Activated CD4-positive, CD25-positive, alpha-beta regulatory T cell treated with anti-CD3 and anti-CD28 coated beads, Interleukin-2, amount 50 U/mL, for 72 hours (primary cell): ENCODE measurements around the gene SORBS1.

Source experiments
- DNase-seq: peaks from one replicate; pipeline ENCODE4 v3.0.0; 2021

Gene SORBS1

DNA sequence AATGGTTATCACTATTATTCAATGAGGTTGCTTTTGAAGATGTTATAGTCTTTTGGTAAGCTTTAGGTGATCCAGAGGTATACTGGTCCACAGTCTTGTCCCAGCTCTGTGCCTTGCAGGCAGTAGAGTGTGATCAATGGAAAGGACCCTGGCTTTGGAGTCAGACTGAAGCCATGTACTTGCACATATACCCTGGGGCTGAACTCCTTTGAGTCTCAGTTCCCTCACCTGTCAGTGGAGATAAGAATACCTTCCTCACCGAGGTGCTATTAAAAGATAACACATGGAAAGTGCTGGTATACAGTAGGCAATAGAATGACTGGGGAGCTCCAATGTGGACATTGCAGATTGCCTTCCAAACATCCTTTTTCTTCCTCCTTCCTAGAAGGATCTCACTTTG is 254.3 kb downstream of the SORBS1 start:
- no peak for DNase-seq

DNA sequence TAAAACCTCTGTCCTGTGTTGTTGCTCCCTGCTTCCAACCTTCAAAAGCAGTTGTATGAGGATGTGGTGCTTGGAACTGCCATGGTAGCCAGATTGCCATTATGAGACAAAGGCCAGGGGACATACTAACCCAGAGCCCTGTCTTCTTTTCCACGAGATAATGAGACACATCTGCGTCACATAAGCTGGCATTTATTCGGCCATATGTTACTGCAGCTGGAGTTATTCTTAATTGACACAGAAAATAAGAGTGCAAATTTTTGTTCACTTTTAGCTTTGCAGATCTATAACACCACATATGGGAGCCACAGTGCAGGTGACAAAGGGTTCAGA is 254.9 kb downstream of the SORBS1 start:
- no peak for DNase-seq

- no peak for DNase-seq
Measured at GRCh38 chr10:95305606-95306317, 255.4 kb downstream of the SORBS1 start.

DNA sequence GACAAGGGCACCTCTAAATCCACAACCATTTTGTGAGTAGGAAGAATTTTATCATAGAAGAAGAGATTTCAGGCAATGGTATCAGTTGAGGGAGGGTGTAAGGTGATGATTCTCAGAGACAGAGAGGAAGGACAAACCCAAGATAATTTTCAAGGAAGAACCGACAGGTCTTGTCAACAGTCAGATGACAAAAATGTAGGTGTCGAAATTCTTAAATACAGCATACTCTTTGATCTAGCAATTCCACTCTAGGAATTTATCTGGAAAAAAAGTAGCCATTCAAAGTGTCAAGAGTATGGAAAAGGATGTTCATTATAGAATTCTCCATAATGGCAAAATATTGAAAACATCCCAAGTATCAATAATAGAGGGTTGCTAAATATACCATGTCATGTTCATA is 256.2 kb downstream of the SORBS1 start:
- no peak for DNase-seq

GRCh38 chr10:95304463-95304862 is 256.7 kb downstream of the SORBS1 start:
- DNase-seq, result no peak

GRCh38 chr10:95303950-95304349 is 257.2 kb downstream of the SORBS1 start:
- no peak for DNase-seq

GRCh38 chr10:95303535-95303934 is 257.6 kb downstream of the SORBS1 start:
- DNase-seq, result no peak

GRCh38 chr10:95300022-95300539 is 261.1 kb downstream of the SORBS1 start:
- no peak for DNase-seq

- no peak for DNase-seq
Measured at GRCh38 chr10:95297402-95297801, 263.8 kb downstream of the SORBS1 start.

GRCh38 chr10:95296764-95297163 is 264.4 kb downstream of the SORBS1 start:
- no peak for DNase-seq

DNA sequence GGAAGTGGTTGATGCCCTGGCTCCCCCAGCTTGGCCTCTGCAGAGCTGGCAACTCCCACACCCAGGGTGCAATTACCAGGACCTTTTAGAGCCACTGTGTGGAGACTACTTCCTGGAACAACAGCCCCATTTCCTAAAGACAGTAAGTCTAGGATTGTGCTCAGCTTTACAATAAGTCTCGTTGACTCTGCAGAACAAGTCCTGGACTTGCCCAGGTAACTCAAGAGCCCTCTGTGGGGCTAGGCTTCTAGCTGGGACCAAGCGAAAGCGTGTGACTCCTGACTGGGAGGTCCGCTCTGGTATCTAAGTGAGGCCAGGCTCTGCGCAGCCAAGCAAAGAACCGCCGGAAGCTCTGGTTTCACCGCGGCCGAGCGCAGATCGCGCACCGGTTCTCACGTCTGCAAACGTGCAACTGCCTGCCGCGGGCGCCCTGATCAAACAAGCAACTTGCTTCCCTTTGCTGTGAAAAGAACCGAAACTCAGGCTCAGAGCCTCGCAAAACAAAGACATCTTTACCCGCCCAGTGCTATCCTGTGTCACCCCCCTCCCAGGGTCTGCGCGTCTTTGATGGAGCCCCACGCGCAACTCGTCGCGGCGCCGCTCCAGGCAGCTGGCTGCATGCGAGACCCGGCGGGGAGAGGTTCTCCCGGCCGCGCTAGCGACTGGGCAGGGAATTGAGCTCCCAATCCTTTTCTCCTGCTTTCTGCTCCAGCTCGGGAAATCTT is 266.0 kb downstream of the SORBS1 start:
- DNase-seq, result peak; percentile 46

GRCh38 chr10:95293631-95294030 is 267.5 kb downstream of the SORBS1 start:
- no peak for DNase-seq

- DNase-seq, result no peak
Measured at GRCh38 chr10:95291365-95292039, 269.7 kb downstream of the SORBS1 start.

DNA sequence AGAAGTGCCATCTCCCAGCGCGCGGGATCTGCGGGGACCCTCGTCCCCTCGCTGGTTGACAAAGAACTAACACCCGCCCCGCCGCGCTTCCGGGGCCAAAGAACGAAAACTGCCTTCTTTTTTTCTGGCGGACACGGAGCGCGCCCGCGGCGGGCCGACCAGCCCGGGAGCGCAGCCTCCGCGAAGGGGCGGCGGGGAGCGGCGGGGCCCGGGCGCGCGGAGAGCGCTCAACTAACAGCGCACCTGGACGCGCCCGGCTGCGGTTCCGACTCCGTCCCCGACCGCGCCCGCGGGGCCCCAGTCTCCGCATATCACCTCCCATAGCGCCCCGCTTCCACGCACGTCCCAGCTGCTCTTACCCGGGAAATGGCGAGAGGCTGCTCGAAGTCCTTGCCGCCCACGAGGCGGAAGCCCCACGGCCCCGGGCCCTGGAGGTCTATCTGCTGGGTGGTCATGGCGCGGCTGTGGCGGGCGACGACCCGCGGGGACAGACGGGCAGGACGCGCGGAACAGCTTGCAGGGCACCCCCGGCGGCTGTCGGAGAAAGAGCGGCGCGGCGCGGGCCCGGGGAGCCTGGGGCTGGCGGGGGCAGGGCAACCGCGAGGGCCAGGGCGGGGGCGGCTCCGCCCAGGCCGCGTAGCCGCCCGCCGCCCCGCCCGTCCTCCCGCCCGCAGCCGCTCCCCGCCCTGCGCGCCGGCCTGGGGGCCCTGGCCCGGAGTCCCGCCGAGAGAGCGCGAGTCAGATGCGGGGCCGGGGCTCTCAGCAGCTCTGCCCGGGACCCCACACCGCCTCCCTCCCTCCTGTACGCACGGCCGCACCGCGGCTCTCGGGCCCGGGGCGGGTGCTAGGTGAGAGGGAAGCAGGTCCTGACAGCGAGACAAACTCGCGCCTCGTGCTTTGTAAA is 270.5 kb downstream of the SORBS1 start, which contains the start of gene PDLIM1:
TSS of gene PDLIM1 (minus strand) at position 543 of the 904 bp plus-strand sequence. CDS start at position 455, 88 bp downstream.
- peak; percentile 40 for DNase-seq

DNA sequence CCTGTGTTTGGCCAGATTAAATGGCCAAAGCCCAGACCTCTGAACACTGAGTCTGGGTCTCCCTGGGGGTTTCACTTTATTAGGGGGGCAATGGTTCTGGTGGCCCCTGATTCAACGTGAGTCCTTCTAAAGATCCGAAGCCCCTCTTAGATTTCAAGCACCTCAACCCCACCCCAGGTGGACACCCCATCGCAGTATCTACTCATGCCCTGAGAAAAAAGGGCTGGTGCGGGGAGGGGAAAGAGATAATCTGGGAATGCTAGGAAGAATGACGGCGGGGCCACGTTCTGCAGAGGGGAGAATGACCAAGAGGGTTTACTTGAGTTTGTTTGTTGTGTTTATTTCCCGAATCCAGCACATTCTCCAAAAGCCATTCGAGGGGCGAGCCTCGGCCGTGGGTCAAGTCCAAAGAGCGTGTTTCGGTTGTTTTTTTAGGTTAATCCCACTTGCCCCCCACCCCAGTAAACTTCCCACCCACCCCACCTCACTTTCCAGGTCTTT is 271.2 kb downstream of the SORBS1 start:
- no peak for DNase-seq

DNA sequence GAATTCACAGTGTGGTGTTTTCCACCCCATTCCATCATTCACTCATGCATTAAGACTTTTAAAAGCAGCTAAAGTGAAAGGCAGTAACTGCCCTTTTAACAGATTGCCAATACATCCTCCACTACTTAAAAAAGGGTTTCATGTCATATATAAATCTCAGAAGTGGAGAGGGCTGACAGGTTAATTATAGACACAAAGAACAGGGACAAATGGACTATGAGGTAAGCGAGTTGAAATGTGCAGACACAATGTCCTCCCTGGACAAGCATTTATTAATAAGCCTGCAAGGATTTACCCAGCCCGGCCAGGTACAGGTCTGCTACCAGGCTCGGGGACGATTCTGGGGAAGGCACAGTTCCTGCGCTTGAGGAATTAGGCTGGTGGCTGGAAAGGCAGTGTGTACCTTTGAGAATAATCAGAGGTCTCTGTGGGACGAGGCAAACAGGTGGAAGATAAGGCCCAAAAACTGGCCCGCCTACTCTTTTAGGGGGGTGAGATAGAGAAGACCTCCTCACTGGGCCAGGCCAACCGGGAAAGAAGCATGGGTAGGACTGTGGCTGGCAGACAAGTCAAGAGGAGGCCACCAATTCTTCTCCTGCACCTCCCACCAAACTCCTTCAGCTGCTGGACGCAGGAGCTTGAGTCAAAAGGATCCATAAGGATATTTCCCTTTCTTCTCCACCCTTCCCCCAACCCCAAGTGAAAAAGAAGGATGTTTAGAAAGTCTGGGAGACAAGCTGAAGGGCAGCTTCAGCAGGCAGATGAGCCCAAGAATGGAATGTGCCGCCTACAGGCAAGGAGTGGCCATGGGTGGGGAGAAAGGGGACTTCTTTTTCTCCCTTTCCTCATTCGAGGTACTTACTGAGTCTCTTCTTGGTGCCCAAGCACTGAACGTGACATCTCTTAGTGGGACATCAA is 271.9 kb downstream of the SORBS1 start:
- DNase-seq, result no peak

DNA sequence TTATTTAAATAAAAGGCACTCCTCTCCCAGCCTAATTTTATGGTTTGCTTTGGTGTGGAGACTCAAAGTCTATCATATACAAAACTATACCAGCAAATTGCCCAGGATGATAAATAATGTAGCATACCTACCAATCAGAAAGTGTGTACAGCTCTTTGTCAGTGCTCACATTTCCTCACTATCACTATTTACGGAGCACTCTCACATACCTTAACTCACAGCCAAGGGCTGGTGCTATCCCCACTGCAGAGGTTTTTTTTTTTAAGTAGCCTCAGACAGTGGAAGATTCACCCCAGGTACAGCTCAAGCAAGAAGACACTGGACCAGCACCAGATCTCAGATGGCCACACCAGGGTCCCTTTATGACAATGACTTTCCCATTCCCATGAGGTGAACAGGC is 272.9 kb downstream of the SORBS1 start:
- no peak for DNase-seq

GRCh38 chr10:95287281-95287680 is 273.9 kb downstream of the SORBS1 start:
- DNase-seq, result no peak

DNA sequence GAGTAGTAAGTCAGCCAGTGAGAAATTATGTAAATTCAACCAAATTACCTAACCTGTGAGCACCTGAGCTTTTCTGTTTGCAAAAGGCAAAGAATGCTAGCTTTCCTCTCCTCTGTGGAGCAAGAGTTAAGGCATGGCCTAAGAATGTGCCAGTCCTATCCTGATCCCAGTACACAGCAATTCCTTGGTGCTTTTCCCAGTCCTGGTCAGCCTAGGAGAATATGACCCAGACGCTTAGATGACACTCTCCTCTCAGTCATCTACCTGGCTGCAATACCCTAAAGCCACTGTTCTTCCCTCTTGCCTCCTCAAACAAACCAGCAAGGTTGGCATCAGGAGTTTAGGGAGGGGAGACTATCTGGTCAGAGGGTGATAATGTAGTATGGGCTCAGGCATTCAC is 274.5 kb downstream of the SORBS1 start:
- DNase-seq, result no peak

DNA sequence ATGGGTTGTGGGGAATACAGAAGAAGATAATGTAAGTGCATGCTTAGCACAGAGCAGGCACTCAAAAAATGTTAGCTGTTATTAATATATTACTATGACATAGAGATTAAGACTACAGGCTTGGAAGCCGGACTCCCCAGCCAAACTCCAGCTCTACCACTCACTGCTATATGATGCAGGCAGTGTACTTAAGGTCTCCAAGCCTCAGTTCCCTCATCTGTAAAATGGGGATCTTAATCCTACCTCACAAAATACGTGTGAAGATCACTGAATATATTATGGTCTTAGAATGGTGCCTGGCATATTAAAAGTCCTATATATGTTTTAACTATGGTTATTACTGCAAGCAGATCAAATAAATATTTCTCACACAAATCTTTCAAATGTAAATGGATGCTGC is 275.6 kb downstream of the SORBS1 start:
- no peak for DNase-seq

- no peak for DNase-seq
Measured at GRCh38 chr10:95284807-95285206, 276.4 kb downstream of the SORBS1 start.
